ENCODE results near the gene VPS26A.

Gene VPS26A

DNA sequence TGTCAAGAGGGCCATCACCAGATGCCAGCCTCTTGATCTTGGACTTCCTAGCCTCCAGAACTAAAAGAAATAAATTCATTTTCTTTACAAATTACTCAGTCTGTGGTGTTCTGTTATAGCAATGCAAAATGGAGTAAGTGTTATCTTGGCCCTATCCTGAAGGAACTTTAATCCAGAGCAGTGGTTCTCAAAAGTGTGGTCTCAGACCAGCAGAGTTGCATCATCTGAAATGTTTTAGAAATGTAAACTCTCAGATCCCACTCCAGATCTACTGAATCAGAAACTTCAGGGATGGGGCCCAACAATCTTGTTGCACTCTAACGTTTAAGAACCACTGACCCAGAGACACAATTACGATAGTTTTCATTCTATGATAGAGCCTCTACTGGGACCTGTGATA, 52.8 kb downstream of the VPS26A start:
- DNase-seq (ENCODE audit: low read depth in 2 of 2) = no peak

DNA sequence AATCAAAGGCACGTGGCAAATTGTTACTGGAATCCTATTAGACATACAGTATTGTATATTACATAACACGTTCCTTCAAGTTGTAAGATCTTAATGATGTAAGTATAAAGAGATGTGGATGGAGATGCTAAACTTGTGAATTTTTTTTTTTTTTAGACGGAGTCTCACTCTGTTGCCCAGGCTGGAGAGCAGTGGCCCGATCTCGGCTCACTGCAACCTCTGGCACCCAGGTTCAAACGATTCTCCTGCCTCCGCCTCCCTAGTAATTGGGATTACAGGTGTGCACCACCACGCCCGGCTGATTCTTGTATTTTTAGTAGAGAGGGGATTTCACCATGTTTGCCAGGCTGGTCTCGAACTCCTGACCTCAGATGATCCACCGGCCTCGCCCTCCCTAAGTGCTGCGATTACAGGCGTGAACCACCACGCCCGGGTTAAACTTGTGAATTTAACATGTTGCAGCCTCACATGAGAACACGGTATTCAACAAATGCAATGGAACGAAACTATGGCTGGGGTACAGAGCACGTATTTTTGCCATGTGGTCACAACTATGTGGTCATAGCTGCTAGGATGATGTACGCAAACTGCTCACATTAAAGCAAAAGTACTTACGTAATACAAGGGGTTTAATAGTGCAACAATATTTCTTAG, 55.2 kb downstream of the VPS26A start:
- DNase-seq (ENCODE audit: low read depth in 2 of 2) = no peak

DNA sequence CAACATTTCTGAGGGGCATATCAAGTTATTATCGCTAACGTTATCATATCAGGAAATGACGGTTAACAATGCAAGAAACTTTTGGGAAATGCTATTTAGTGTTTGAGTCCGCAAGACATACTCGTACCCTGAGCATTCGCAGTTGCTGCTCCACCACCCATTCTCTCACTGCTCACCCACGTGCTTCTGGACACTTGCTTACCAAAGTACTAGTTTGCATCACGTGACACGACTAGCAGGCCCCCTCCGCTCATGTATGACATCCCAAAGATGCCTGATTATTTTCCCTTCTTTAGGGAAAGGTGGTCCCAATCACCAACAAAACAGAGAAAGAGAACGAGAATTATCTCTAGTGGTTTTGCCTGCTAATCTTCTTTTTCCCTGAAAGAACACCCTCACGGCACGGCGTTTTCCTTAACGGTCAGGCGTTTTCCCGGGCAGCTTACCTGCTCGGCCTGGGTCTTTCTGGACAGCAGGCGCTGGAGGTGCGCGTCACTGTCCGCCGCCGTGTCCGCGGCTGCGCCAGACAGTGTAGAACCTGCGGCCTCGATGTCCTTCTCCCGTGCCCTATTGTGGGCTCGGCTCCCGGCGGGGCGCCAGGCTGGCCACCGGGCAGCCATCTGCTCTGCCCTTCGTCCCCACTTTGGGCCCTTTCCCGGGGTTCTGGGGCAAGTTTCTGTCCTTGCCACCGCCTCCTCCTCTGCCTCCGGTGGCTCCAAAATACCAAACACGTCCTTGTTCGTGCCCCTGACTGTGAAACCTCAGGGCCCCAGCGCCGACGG, 56.0 kb downstream of the VPS26A start, which contains the start of gene SUPV3L1:
Gene SUPV3L1, plus strand, starts transcription at position 492 of the 782 bp plus-strand sequence. Its CDS starts 58 bp downstream, at position 550.
- peak; percentile 78 to 79 for DNase-seq (ENCODE audit: low read depth in 2 of 2)

DNA sequence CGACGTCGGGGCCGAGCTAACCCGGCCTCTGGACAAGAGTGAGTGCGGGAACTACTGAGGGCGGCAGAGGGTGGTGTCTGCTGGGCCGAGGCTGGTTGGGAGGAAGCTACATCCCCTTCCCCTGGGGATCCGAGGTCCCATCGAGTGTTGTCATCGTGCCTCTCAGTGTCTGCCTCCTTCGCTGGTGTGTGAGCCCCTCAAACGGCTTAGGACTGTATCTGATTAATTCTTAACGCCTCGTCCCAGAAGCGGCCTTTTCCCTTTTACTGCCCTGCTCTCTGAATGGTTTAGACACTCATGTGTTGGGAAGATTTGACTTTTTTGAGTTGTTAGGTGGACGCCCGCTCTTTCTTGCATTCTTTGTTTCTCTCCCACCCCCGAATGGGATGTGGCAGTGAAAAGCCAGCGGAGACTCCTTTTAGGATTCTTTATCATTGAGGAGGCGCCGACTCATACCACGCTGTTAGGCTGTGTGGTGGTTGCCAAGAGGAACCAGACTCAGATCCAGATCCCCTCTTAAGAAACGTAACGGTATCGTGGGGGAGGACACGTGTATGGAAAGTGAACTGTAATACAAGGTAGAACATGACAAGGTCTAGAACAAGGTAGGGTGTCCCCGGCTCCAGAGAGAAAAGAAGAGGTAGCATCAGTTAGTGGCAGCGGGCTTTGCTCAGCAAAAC, 56.7 kb downstream of the VPS26A start:
- DNase-seq (ENCODE audit: low read depth in 2 of 2) = peak in 1 of 2 donors; percentile 3

DNA sequence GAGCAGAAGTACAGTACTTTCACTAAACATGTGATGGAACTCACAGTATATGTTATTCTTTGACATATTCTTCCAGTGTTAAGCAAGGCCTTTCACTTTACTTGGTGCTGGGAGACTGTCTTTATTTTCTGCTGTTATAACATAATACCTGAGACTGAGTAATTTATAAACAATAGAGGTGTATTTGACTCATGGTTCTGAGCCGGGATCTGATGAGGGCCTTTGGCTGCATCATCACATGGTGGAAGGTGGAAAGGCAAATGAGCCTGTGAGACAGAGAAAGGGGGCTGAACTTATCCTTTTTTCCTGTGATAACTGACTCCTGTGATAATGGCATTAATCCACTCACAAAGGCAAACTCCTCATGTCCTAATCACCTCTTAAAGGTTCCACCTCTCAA, 57.5 kb downstream of the VPS26A start:
- DNase-seq (ENCODE audit: low read depth in 2 of 2) = no peak

DNA sequence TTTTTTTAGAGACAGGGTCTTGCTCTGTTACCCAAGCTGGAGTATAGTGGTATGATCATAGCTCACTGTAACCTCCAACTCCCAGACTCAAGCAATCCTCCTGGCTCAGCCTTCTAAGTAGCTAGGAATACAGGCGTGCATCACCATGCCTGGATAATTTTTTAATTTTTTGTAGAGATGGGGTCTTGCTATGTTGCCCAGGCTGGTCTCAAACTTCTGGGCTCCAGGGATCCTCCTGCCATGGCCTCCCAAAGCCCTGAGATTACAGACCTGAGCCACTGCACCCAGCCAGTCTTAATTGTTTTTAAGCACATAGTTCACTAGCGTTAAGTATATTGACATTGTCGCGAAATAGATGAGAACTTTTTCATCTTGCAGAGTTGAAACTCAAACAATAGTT, 58.0 kb downstream of the VPS26A start:
- DNase-seq (ENCODE audit: low read depth in 2 of 2) = no peak

DNA sequence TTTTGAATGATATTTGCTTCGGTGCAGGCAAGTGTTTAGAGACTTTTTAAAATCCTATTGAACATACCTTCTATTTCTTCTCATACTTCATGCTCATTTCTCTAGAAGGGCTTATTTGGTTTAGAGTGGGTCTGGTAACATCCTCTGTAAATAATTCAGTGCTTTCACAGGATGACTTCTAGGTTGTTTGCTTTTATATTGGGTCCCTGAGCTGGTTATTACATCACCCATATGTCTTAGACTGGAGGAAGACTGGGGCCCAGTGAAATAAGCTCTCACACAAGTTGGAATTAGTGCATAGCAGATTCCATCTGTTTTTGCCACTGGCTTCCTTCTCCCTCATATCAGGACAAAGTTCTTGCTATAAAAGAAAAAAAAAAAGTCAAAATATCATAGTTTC, 62.5 kb downstream of the VPS26A start:
- no peak for DNase-seq (ENCODE audit: low read depth in 2 of 2)

DNA sequence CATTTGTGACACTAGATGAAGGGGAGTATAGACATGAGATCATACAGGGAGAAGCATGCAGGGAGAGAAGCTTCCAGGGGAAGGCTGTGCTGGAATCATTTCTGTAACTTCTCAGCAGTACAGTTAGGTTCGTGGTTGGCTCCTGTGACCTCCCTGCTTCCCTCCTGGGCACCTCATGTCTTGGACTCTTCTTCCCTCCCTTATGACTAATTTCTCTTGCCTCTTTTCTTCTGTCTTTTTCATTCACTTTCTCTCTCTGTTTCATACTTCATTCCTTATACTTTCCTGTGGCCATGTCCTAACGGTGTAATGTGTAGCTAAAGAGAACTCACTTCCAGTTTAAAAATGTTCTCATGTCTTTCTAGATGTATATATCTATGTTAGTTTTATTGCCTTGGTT, 77.1 kb downstream of the VPS26A start:
- DNase-seq (ENCODE audit: low read depth in 2 of 2) = no peak

DNA sequence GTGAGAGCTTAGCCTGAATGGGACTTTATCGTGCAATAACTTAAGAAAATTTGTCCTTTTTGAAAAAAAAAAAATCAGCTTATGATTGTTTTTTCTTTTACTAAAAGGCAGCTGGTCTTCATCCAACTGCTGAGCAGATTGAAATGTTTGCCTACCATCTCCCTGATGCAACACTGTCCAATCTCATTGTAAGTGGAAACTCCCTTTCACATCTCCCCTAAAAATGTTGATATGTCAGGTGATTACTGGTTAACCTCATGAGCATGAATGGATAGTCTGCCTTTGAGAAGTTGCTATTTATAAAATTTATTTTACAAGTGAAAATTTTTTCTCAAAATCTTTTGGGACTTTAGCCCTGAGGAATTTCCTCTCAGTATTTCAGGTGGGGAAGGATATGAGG, 78.4 kb downstream of the VPS26A start:
- DNase-seq (ENCODE audit: low read depth in 2 of 2) = no peak

DNA sequence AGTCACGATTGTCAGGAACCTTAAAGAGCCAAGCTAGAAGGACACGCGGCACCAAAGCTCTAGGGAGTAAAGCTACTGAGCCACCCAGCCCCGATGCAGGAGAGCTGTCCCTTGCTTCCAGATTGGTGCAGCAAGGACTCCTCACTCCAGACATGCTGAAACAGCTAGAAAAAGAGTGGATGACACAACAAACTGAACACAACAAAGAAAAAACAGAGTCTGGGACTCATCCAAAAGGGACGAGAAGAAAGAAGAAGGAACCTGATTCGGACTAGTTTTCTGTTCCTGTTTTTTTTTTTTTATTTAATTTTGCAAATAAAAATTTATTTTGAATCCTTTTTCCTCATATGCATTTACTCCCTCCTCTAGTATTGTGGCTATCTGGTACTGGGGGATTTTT, 84.8 kb downstream of the VPS26A start:
- no peak for DNase-seq (ENCODE audit: low read depth in 2 of 2)

DNA sequence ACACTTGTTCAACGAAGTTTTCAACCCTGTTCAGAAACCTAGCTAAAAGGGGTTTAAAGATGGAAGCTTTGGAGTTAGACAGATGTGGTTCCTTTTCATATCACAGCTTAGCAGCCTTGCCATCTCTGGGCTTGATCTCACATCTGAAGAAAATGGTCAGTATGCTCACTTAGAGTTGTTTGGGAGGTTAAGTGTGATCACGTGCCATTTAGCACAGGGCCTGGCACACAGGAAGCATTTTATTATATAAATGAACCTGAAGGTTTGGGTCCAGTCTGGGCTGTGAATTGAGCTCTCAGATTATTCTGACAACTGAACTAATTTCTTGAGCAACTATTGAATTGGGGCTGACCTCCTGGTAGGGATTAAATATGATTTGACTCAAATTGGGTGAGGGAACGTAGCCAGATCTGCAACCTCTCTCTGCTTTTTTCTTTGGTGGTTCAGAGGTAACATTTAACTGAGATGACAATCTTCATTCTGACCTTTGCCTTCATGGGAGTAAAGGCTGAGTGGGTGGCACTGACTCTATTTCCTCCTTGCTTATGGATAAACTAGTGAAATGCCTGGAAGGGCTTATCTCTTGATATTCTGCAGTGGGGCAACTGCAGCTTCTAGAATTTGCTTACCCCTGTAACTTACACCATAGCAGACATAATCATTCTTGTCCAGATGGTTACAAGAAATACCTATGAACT, 86.0 kb downstream of the VPS26A start:
- no peak for DNase-seq (ENCODE audit: low read depth in 2 of 2)

DNA sequence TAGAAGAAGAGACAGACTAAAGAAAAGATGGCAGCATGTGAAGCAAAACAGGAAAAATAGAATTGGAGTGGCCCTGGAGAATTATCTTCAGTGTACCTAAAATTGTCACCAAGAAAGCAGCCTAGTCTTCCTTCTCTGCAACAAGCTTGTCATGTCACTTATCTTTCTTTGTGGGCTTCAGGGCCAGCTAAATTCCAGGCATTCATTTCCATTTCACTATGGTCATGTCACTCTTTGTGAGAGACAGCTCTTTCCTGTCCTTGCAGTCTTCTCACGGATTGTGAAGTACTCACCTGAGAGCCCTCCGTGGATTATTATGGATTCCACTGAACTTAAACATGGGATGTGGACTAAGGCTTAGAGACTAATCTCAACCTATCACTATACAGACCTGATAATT, 87.1 kb downstream of the VPS26A start:
- no peak for DNase-seq (ENCODE audit: low read depth in 2 of 2)

DNA sequence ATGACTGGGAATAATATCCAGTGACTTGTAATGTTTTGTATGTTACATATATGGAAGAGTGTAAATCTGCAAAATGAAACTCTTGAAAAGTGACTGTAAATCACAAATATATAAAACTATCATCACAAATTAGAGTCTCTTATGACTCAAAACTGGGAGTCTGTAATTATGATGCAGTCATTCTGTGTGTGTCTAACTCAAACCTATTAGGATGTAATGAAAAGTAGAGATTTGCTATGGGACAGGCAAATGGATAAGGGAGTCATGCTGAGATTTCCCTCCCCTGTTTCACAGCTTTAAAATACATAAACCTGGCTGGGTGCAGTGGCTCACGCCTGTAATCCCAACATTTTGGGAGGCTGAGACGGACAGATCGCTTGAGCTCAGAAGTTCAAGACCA, 87.5 kb downstream of the VPS26A start:
- DNase-seq (ENCODE audit: low read depth in 2 of 2) = no peak

DNA sequence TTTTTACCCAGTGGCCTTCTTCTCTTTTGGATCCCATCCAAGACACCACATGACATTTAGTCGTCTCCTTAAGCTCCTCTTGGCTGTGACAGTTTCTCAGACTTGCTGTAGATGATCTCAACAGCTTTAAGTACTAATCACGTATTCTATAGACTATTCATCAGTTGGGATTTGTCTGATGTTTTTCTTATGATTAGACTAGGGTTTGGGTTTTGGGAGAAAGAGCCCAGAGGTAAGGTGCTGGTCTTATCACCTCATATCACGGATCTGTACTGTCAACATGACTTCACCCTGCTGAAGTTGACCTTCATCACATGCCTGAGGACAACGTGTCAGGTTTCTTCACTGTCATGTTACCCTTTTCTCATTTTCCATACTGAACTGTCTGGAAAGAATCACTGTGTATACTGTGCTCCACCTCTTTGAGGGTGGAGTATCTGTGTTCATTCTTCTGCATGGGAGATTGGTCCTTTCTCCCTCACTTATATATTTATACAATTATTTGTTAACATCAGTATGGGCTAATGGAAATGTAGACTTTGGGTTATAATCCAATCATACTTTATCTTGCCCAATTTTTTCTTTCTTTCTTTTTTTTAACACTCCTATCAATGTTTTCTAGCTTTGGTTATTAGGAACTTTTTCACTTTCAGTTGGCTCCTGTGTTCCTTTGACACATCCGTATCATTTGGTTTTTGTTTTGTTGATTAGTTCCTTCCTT, 89.8 kb downstream of the VPS26A start:
- no peak for DNase-seq (ENCODE audit: low read depth in 2 of 2)

DNA sequence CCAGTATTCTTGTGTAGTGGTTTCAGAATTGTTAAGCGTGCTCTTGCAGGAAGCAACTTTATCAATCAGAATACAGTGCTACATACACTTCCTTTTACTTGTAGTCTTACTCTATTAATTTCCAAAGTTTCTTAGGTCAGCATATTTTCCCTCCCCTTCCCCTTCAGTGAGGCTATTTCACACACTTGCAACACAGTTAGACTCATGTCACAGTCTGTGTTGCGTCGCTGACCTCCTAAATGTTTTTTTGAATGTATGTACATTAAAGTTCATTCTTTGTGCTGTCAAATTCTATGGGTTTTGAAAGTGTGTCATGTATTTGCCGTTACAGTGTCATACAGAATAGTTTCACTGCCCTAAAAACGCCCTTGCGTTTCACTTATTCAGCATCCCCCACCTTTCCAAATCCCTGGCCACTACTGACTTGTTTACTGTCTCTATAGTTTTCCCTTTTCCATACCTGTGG, 90.7 kb downstream of the VPS26A start:
- no peak for DNase-seq (ENCODE audit: low read depth in 2 of 2)

DNA sequence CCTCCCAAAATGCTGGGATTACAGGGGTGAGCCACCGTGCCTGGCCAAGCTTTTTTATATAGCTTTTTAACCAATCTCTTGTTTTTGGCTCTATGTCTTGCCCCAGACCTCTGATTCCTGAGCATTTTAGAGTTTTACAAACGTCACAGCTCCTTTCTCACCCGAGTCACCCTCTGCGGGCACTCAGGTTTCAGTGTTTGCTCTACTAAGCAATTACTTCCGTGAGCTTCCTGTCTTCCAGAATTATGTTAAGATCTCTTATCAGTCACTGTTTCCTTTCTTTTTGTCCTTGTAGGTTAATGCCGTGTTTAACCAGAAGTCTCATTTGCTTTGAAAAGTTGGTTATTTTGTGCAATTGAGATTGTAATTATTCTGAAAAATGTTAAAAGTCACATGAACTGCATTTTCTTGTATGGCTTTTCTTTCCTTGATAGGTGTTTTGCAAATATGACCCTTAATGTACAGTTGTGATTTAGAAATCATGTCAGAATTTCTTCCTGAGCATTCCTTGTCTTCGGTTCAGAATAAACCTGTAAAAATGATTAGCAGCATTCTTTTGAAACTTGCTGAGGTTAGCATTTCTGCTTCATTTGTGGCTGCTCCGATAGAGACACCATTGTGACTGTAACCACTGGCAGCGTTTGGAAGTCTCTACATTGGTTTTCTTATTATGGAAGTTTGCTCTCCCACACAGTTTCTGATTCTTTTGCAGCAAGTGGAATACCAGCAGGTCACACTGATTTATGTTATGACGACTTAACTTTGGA, 91.6 kb downstream of the VPS26A start:
- no peak for DNase-seq (ENCODE audit: low read depth in 2 of 2)

DNA sequence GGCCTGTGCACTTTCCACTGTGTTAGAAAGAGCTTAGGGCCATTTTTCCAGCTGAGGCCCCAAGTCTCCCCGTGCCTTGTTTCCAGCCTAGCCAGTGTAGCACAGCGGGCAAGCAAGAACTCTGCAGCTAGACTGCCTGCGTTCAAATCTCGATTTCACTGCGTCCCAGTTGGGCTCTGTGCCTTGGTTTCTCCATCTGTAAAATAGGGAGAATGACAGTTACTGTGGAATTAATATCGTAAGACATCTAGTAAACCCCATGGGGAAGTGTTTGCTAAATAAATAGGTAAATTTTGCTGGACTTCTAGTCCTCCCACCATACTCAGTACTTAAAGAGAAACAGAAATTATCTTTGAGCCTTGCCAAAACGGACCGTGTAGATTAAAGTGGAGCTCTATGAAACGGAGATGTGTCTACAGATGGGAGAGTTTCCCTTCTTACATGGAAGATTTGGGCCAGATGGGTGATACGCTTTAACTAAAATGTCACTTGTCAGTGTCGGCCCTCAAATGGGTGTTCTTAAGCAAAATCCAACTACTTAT, 92.7 kb downstream of the VPS26A start:
- no peak for DNase-seq (ENCODE audit: low read depth in 2 of 2)

DNA sequence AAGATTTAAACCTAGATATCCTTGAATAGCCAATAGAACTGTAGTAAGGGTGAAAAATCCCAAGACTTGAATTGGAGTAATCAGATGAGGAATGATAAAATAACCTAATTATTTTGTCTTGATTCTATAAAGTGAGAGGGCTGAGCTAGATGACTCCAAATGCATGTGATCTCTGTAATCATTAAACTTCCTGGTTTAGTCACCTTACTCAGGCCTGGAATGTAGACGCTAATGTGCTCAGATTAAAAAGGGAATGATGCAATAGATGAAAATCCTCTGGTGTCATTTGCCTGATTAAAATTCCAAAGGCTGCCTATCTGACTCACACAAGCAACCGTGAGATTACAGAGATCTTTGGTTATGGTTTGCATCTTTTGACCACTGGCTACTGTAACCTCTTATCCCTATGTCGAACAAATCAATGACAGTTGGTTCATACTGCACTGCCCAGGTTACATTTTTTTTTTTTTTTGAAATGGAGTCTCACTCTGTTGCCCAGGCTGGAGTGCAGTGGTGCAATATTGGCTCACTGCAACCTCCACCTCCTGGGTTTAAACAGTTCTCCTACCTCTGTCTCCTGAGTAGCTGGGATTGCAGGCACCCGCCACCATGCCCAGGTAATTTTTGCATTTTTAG, 93.3 kb downstream of the VPS26A start:
- DNase-seq (ENCODE audit: low read depth in 2 of 2) = no peak

DNA sequence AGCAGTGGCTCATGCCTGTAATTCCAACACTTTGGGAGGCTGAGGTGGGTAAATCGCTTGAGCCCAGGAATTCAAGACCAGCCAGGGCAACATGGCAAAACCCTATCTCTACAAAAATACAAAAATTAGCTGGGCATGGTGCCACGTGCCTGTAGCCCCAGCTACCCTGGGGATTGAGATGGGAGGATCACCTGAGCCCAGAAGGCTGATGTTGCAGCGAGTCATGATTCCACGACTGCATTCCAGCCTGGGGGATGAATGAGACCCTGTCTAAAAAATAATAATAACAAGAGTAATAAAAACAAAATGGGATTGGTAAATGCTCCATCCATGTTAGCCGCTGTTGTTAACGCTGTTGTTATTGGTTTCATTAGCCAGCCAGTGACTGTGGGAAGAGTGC, 94.9 kb downstream of the VPS26A start:
- no peak for DNase-seq (ENCODE audit: low read depth in 2 of 2)

DNA sequence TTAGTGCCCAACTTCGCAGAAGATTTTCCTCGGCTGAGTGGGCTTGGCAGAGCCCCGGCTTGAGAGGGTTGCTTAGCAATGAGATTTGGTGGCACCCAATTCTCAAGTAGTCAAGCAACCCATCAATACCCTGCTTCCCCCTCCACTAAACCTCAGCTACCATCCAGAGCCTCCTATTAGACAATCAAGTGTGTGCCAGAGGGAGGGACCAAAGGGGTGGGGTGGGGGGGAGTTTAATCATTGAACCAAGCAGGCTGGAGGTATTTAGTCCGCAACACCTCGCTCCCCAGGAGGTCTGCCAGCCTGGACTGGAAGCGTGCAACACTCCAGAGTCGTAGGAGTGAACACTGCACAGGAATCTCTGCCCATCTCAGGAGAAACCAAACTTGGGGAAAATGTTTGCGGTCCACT, 96.1 kb downstream of the VPS26A start, which contains the start of gene HKDC1:
Gene HKDC1, plus strand, starts transcription at position 292 of the 411 bp plus-strand sequence. Its CDS starts 104 bp downstream, at position 396.
- DNase-seq (ENCODE audit: low read depth in 2 of 2) = no peak

All from stimulated activated CD8-positive, alpha-beta memory T cell treated with anti-CD3 and anti-CD28 coated beads, Interleukin-15, amount 100 ng/mL, for 48 hours (primary cell).